ENCODE data around the gene MOGAT3. TPM values are rescaled to one million over a fixed set of nuclear protein-coding genes. Genes with fewer than 3 reads are reported as not detected.

MOGAT3 gene
- total RNA-seq, 2 donors from 2014 or later: not detected

GRCh38 chr7:101170617-101171441, 30.0 kb downstream of the MOGAT3 start:
- H3K9me3 ChIP-seq: no peaks in the 10 kb centered on the region
- peaks cover 0 to 44% of the 10 kb centered on the region in 2 donors for H3K4me1 ChIP-seq
- H3K27me3 ChIP-seq: peaks cover 63 to 73% of the 10 kb centered on the region in 2 donors
- H3K4me3 ChIP-seq: no peak overlapping the region
- no peaks in the 10 kb centered on the region for H3K36me3 ChIP-seq
- H3K27ac ChIP-seq: no peak overlapping the region
- DNase-seq (ENCODE audit: low spot score): no peak
- TF ChIP-seq CTCF (IDR thresholded peaks at IDR 0.05): no peak

DNA sequence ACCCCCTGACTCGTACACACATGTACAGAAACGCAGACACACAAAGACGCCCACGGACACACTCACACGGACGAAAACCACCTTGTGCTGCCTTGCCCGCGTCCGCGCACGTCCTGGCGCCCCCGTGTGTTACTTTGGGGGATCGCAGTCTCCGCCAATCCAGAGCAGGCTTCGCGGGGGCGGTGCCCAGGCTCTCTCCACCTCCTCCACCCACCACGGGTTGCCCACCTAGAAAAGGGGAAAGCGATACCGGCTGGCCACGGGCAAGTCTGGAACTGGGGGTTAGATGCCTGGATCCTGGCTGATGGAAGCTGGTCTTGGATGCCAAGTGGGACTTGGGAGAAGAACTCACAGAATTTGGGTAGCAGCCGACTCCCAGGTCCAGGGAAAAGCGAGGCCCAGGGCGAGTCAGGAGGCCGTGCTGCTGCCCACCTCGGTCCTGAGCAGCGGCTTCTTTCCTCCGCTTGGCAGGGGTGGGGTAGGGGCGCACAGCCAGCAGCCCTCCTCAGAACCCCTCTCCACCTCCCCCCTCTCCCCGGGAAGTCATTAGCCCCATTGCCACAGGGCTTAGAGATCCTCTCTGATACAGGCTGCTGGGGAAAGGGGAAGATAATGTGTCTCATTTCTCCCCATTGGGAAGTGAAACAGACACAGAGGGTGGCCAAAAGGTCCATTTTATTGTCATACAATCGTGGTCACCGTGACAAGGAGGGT, 30.8 kb downstream of the MOGAT3 start:
- peaks cover 61 to 70% of the 10 kb centered on the region in 2 donors for H3K27me3 ChIP-seq
- H3K4me1 ChIP-seq: peaks cover 0 to 52% of the 10 kb centered on the region in 2 donors
- DNase-seq (ENCODE audit: low spot score): peak; percentile 70

DNA sequence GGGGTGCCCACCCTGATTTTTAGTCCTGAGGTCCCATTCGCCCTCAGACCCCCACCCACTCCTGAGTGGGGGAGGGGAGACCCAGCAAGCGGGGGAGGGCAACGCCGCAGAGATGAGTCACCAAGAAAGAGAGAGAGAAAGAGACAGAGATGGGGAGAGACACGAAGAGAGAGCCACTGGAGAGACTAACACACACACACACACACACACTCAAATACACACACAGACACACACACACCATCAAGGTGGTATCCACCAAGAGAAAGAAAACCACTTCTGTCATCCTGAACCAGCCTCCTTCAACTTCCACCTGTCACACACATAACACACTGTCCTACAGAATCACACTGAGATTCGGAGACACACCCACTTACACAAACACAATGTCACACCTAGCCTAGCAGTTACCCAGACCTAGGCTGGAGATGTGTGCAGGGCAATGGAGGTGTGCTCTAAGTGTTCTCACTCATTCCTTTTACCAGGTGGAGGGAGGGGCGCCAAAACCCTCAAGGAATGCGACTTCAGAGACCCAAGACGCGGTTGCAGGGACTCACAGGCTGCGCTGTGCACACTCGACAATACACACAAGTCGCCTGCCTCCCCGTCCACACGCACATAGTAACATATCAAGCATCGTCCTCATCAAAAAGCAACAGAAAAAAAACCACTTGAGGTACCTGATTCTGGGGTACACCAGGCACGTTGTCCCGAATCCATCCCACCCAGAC, 31.6 kb downstream of the MOGAT3 start:
- no peak for DNase-seq (ENCODE audit: low spot score)
- no peak for TF ChIP-seq CTCF (IDR thresholded peaks at IDR 0.05)
- Histone ChIP-seq H3K27ac (no peak overlapping the region), H3K9me3 (no peaks in the 10 kb centered on the region), H3K27me3 (peaks cover 63 to 70% of the 10 kb centered on the region in 2 donors), H3K36me3 (no peaks in the 10 kb centered on the region), H3K4me3 (no peak overlapping the region), H3K4me1 (peaks cover 0 to 56% of the 10 kb centered on the region in 2 donors)

More for the DNA sequence above, 30.8 kb downstream of the MOGAT3 start:
- Histone ChIP-seq H3K27ac (no peak overlapping the region), H3K4me3 (no peak overlapping the region), H3K36me3 (no peaks in the 10 kb centered on the region), H3K9me3 (no peaks in the 10 kb centered on the region)
- peak; percentile 81 to 90 for TF ChIP-seq CTCF (IDR thresholded peaks at IDR 0.05)

DNA sequence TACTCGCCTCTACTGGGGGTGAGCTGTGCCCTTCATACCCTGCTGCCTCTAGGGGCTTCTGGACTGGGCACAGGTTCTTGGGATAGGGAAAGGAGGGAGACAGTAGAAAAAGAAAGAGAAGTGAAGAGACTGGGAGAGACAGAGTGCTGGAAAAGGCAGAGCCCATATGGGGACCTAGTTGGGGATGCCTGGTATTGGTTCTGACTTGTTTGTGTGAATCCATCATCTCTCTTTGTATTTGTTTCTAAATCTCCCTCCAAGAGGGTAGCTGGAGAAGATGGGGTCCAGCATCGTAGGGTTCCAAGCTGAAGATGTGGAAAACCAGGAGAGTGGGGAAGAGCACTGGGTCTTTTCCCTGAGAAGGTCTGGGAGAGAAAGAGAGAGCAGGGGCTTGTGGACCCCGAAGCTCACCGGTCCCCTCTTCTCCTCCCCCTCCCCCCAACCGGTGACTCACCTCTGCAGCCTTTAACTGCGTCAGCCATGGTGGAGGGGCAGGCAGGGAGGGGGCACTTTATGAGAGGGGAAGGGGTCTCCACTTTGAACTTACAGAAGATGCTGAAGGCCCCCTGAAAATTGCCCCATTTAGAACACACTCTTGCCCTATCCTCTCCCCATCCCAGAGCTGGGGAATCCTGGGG, 32.3 kb downstream of the MOGAT3 start:
- Histone ChIP-seq H3K27me3 (peaks cover 56 to 70% of the 10 kb centered on the region in 2 donors), H3K4me3 (no peak overlapping the region), H3K4me1 (peaks cover 0 to 56% of the 10 kb centered on the region in 2 donors), H3K27ac (no peak overlapping the region), H3K9me3 (no peaks in the 10 kb centered on the region), H3K36me3 (no peaks in the 10 kb centered on the region)
- no peak for DNase-seq (ENCODE audit: low spot score)
- TF ChIP-seq CTCF (IDR thresholded peaks at IDR 0.05): no peak

DNA sequence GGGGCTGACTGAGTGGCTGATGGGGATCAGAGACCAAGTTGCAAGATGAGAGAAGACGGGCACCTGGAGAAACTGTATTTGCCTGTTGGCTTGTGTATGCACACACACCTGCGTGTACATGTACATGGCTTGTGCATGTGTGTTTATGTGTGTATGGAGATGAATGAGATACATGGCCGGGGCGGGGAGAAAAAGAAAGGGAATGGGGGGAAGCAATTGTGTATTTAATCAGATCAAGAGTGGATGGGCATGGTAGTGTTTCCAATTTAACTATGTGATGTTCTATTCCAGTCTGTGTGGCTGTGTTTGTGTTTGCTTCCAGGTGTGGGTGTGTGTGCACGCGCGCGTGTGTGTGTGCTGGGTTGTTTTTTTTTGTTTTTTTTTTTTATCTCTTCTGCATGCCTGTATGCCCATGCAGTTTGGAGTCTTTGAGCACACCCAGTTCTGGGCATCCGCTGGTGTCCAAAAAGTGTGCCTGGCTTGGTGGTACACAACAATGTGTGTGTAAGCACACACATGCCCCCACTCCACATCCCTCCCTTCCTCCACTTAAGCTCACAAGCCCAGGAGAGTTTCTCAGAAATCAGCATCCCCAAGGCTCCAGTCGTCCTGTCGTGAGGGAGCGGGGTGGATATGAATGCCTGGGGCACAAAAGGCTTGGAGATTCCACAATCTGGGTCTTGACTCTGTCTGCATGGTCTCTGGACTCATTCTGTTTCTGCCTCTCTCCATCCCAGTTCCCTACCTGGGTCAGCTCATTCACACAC, 33.0 kb downstream of the MOGAT3 start:
- H3K9me3 ChIP-seq: no peaks in the 10 kb centered on the region
- TF ChIP-seq CTCF (IDR thresholded peaks at IDR 0.05): no peak
- no peaks in the 10 kb centered on the region for H3K36me3 ChIP-seq
- no peak for DNase-seq (ENCODE audit: low spot score)
- no peak overlapping the region for H3K27ac ChIP-seq
- no peak overlapping the region for H3K4me3 ChIP-seq
- H3K27me3 ChIP-seq: peaks cover 49 to 64% of the 10 kb centered on the region in 2 donors
- H3K4me1 ChIP-seq: peaks cover 0 to 56% of the 10 kb centered on the region in 2 donors

Measured in right atrium auricular region (tissue), 2 donors.